Keratinocyte (primary cell): Measurements from ENCODE around the gene MID1.

ENCODE experiments used
- CTCF ChIP-seq, 3 experiments: IDR thresholded peaks in 1 of 3; conservative IDR thresholded peaks in 1 of 3; optimal IDR thresholded peaks in 1 of 3; 2 replicates in 2 of 3; 3 replicates in 1 of 3; pipeline versions ENCODE3 to v1.5.1; 2011; ENCODE audit warnings: low read length in 3 of 3, mild to moderate bottlenecking in 3 of 3, moderate library complexity in 2 of 3, control low read depth in 1 of 3, inconsistent platforms in 1 of 3; ENCODE audit not compliant: insufficient read depth in 2 of 3; ENCODE audit errors: extremely low read depth in 1 of 3
- EZH2 ChIP-seq: IDR thresholded peaks from one replicate; pipeline ENCODE4 v1.6.1; 2012; ENCODE audit warnings: inconsistent platforms, mild to moderate bottlenecking, low read length, moderate library complexity

DNA sequence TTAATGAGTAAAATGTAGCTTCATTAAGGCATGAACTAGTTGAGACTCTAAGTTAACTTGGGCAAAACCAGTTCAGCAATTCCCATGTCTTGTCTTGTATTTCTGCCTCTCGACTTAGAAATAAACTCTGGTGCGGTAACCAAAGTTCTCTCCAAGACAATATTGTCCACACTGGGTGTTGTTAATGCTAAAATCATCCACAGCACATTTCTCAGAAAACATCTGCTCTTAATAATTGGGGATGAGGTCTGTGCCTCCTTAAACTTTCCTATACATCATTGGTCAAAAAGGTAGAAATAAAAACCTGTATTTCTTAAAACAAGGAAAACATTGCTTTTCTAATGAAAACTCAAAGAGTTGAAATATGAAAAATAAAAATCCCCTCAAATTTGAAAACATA is 32.9 kb upstream of the MID1 start:
- TF ChIP-seq CTCF (optimal IDR thresholded peaks at IDR 0.05 in 1 of 3, IDR thresholded peaks at IDR 0.05 in 1 of 3, conservative IDR thresholded peaks at IDR 0.05 in 1 of 3; ENCODE audit: extremely low read depth in 1 of 3, insufficient read depth in 2 of 3, low read length in 3 of 3): no peak
- no peak for TF ChIP-seq EZH2
